ENCODE data around the gene CAMKMT. TPM values are rescaled to one million over a fixed set of nuclear protein-coding genes. Genes with fewer than 3 reads are reported as not detected.

CAMKMT gene
- total and polyA plus RNA-seq, 7 donors, result 6.1 to 15.6 (median 11.6) TPM

- peaks cover 0 to 67% (median 14%) of the 10 kb centered on the region in 3 donors for H3K27me3 ChIP-seq
These were observed 449.3 kb downstream of the CAMKMT start for GRCh38 chr2:44810892-44811530.

DNA sequence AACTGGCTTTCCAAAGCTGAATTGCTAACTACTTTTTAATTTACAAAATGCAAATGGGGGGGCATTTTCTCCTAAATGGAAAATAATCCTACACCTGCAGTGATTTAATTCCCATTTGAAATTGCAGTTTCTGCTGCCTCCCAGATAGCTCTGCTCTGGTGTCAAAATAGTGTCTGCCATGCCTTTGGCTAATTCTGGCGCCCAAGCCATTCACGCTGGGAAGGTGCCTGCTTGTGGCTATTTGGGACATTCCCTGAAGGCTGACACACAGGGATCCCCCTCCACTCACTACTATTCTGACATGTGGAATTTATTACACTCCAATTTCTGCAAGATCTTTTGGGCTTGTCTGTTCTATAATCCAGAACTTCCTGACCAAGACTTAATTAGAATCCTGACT lies 451.4 kb downstream of the CAMKMT start:
- no peaks in the 10 kb centered on the region for H3K9me3 ChIP-seq
- 83 to 95% methylated on average over 2 of the region's 2 CpGs for WGBS, 2 donors
- no peaks in the 10 kb centered on the region for H3K4me1 ChIP-seq
- H3K4me3 ChIP-seq, result no peak overlapping the region
- H3K27ac ChIP-seq, result no peak overlapping the region
- peaks cover 0 to 45% (median 0%) of the 10 kb centered on the region in 3 donors for H3K27me3 ChIP-seq
- H3K36me3 ChIP-seq, result no peaks in the 10 kb centered on the region
- intact Hi-C loops (cut with DNase I), result no loop called here
- DNase-seq, result no peak
- TF ChIP-seq EP300 (IDR thresholded peaks at IDR 0.05), result no peak
- no peak for TF ChIP-seq POLR2A (IDR thresholded peaks at IDR 0.05)
- TF ChIP-seq POLR2AphosphoS5 (IDR thresholded peaks at IDR 0.05), result no peak
- TF ChIP-seq, protein P1, sequence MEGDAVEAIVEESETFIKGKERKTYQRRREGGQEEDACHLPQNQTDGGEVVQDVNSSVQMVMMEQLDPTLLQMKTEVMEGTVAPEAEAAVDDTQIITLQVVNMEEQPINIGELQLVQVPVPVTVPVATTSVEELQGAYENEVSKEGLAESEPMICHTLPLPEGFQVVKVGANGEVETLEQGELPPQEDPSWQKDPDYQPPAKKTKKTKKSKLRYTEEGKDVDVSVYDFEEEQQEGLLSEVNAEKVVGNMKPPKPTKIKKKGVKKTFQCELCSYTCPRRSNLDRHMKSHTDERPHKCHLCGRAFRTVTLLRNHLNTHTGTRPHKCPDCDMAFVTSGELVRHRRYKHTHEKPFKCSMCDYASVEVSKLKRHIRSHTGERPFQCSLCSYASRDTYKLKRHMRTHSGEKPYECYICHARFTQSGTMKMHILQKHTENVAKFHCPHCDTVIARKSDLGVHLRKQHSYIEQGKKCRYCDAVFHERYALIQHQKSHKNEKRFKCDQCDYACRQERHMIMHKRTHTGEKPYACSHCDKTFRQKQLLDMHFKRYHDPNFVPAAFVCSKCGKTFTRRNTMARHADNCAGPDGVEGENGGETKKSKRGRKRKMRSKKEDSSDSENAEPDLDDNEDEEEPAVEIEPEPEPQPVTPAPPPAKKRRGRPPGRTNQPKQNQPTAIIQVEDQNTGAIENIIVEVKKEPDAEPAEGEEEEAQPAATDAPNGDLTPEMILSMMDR (IDR thresholded peaks at IDR 0.05), result no peak

More at GRCh38 chr2:44810892-44811530, 449.3 kb downstream of the CAMKMT start:
- TF ChIP-seq POLR2AphosphoS5 (IDR thresholded peaks at IDR 0.05) (no peak), EP300 (IDR thresholded peaks at IDR 0.05) (no peak), POLR2A (IDR thresholded peaks at IDR 0.05) (no peak)
- TF ChIP-seq, protein P1 (IDR thresholded peaks at IDR 0.05), result no peak
- Histone ChIP-seq H3K27ac (no peak overlapping the region), H3K36me3 (no peaks in the 10 kb centered on the region), H3K9me3 (no peaks in the 10 kb centered on the region), H3K4me3 (no peak overlapping the region), H3K4me1 (no peaks in the 10 kb centered on the region)
- intact Hi-C loops (cut with DNase I), result no loop called here
- DNase-seq, result no peak
- WGBS, 2 donors, result 84 to 91% methylated on average over 22 of the region's 22 CpGs

GRCh38 chr2:44813658-44814057 lies 451.9 kb downstream of the CAMKMT start:
- DNase-seq, result no peak
- no peak for TF ChIP-seq POLR2AphosphoS5 (IDR thresholded peaks at IDR 0.05)
- TF ChIP-seq, protein P1 (IDR thresholded peaks at IDR 0.05), result no peak
- Histone ChIP-seq H3K9me3 (no peaks in the 10 kb centered on the region), H3K27ac (no peak overlapping the region), H3K27me3 (peaks cover 0 to 40% (median 0%) of the 10 kb centered on the region in 3 donors), H3K4me3 (no peak overlapping the region), H3K4me1 (no peaks in the 10 kb centered on the region), H3K36me3 (no peaks in the 10 kb centered on the region)
- WGBS, 2 donors, result 18 to 72% methylated on average over 2 of the region's 2 CpGs
- intact Hi-C loops (cut with DNase I), result no loop called here

- no peaks in the 10 kb centered on the region for H3K4me1 ChIP-seq
- H3K9me3 ChIP-seq, result no peaks in the 10 kb centered on the region
- TF ChIP-seq POLR2A (IDR thresholded peaks at IDR 0.05) (no peak), POLR2AphosphoS5 (IDR thresholded peaks at IDR 0.05) (no peak), EP300 (IDR thresholded peaks at IDR 0.05) (no peak)
- TF ChIP-seq, protein P1 (IDR thresholded peaks at IDR 0.05), result no peak
- 92 to 96% methylated on average over 7 of the region's 7 CpGs for WGBS, 2 donors
- DNase-seq, result no peak
- no peak overlapping the region for H3K27ac ChIP-seq
- H3K27me3 ChIP-seq, result peaks cover 0 to 17% (median 0%) of the 10 kb centered on the region in 3 donors
- no peaks in the 10 kb centered on the region for H3K36me3 ChIP-seq
- intact Hi-C loops (cut with DNase I), result no loop called here
- H3K4me3 ChIP-seq, result no peak overlapping the region
These were observed 455.5 kb downstream of the CAMKMT start for GRCh38 chr2:44817256-44817655.
